NCI-H2196 (cell line): ENCODE measurements around the gene RRAD.

Experiments used
- DNase-seq: peaks from one replicate; lab custom pipeline; 2025; ENCODE audit not compliant: unreplicated experiment; lab: John Stamatoyannopoulos, UW

Gene RRAD

GRCh38 chr16:66918355-66918754, 7.0 kb downstream of the RRAD start:
- no peak for DNase-seq

GRCh38 chr16:66917741-66918140, 7.6 kb downstream of the RRAD start:
- DNase-seq: no peak

- DNase-seq: no peak
Measured at GRCh38 chr16:66916518-66916917, 8.8 kb downstream of the RRAD start.

- DNase-seq: no peak
Measured at GRCh38 chr16:66915041-66915440, 10.3 kb downstream of the RRAD start.

- DNase-seq: no peak
Measured at GRCh38 chr16:66914541-66914940, 10.8 kb downstream of the RRAD start.

GRCh38 chr16:66913711-66914110, 11.6 kb downstream of the RRAD start:
- DNase-seq: no peak

- DNase-seq: no peak
Measured at GRCh38 chr16:66913081-66913480, 12.3 kb downstream of the RRAD start.

GRCh38 chr16:66911801-66912200, 13.5 kb downstream of the RRAD start:
- no peak for DNase-seq

- no peak for DNase-seq
Measured at GRCh38 chr16:66911112-66911511, 14.2 kb downstream of the RRAD start.

- DNase-seq: no peak
Measured at GRCh38 chr16:66910175-66910940, 15.0 kb downstream of the RRAD start.

- DNase-seq: no peak
Measured at GRCh38 chr16:66908762-66909559, 16.4 kb downstream of the RRAD start.

- no peak for DNase-seq
Measured at GRCh38 chr16:66908116-66908515, 17.2 kb downstream of the RRAD start.

GRCh38 chr16:66906916-66907836, 18.2 kb downstream of the RRAD start:
- DNase-seq: no peak

- DNase-seq: peak; percentile 35
Measured at GRCh38 chr16:66905633-66906539, 19.4 kb downstream of the RRAD start.

- no peak for DNase-seq
Measured at GRCh38 chr16:66904846-66905632, 20.3 kb downstream of the RRAD start.

GRCh38 chr16:66904428-66904845, 20.9 kb downstream of the RRAD start:
- no peak for DNase-seq

GRCh38 chr16:66903544-66904427, 21.5 kb downstream of the RRAD start:
- no peak for DNase-seq
